ENCODE data around the gene EFR3B. TPM values are rescaled to one million over a fixed set of nuclear protein-coding genes. Genes with fewer than 3 reads are reported as not detected.

The EFR3B gene
- total RNA-seq, 3 donors from 2014 or later: 1.0 to 2.8 (median 1.9) TPM

GRCh38 chr2:25115249-25115883 is 73.5 kb downstream of the EFR3B start:
- Histone ChIP-seq H3K36me3 (ENCODE audit: low read depth) (no peaks in the 10 kb centered on the region), H3K4me1 (ENCODE audit: low read depth) (no peaks in the 10 kb centered on the region), H3K4me3 (no peak overlapping the region), H3K9me3 (no peaks in the 10 kb centered on the region)
- TF ChIP-seq, protein P1, sequence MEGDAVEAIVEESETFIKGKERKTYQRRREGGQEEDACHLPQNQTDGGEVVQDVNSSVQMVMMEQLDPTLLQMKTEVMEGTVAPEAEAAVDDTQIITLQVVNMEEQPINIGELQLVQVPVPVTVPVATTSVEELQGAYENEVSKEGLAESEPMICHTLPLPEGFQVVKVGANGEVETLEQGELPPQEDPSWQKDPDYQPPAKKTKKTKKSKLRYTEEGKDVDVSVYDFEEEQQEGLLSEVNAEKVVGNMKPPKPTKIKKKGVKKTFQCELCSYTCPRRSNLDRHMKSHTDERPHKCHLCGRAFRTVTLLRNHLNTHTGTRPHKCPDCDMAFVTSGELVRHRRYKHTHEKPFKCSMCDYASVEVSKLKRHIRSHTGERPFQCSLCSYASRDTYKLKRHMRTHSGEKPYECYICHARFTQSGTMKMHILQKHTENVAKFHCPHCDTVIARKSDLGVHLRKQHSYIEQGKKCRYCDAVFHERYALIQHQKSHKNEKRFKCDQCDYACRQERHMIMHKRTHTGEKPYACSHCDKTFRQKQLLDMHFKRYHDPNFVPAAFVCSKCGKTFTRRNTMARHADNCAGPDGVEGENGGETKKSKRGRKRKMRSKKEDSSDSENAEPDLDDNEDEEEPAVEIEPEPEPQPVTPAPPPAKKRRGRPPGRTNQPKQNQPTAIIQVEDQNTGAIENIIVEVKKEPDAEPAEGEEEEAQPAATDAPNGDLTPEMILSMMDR (IDR thresholded peaks at IDR 0.05): no peak
- no peak for ATAC-seq
- DNase-seq: no peak
- intact Hi-C loops (cut with DNase I, micrococcal nuclease): no loop called here

GRCh38 chr2:25115902-25116301 is 74.0 kb downstream of the EFR3B start:
- ATAC-seq: no peak
- Histone ChIP-seq H3K9me3 (no peaks in the 10 kb centered on the region), H3K4me1 (ENCODE audit: low read depth) (no peaks in the 10 kb centered on the region), H3K4me3 (no peak overlapping the region), H3K36me3 (ENCODE audit: low read depth) (no peaks in the 10 kb centered on the region)
- TF ChIP-seq, protein P1 (IDR thresholded peaks at IDR 0.05): no peak
- no peak for DNase-seq
- intact Hi-C loops (cut with DNase I, micrococcal nuclease): no loop called here

GRCh38 chr2:25116956-25117355 is 75.1 kb downstream of the EFR3B start:
- no peak for DNase-seq
- intact Hi-C loops (cut with DNase I, micrococcal nuclease): no loop called here

DNA sequence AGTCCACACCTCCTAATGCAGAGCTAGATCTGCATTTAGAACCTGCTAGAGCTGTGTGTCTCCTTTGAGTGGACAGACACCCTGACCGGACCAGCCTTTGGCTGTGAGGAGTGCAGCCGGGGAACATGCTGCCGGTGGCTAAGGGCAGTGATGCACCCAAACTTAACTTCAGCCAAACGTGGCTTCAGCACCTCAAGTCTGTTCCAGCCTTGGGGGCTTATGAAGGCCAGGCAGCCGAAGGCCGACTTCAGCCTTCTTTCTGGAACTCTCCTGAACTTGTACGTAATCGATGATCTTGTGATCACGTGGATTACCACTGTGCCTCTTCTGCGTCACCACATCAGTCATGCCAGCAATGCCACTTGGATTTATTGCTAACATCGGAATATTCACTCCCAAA is 77.4 kb downstream of the EFR3B start:
- TF ChIP-seq, protein P1 (IDR thresholded peaks at IDR 0.05): no peak
- no peak overlapping the region for H3K4me3 ChIP-seq
- DNase-seq: no peak
- no peaks in the 10 kb centered on the region for H3K36me3 ChIP-seq (ENCODE audit: low read depth)
- no peaks in the 10 kb centered on the region for H3K4me1 ChIP-seq (ENCODE audit: low read depth)
- intact Hi-C loops (cut with DNase I, micrococcal nuclease): no loop called here
- ATAC-seq: no peak
- no peaks in the 10 kb centered on the region for H3K9me3 ChIP-seq

More at GRCh38 chr2:25116956-25117355, 75.1 kb downstream of the EFR3B start:
- no peaks in the 10 kb centered on the region for H3K36me3 ChIP-seq (ENCODE audit: low read depth)
- no peaks in the 10 kb centered on the region for H3K4me1 ChIP-seq (ENCODE audit: low read depth)
- TF ChIP-seq, protein P1 (IDR thresholded peaks at IDR 0.05): no peak
- no peaks in the 10 kb centered on the region for H3K9me3 ChIP-seq
- no peak overlapping the region for H3K4me3 ChIP-seq
- ATAC-seq: no peak

DNA sequence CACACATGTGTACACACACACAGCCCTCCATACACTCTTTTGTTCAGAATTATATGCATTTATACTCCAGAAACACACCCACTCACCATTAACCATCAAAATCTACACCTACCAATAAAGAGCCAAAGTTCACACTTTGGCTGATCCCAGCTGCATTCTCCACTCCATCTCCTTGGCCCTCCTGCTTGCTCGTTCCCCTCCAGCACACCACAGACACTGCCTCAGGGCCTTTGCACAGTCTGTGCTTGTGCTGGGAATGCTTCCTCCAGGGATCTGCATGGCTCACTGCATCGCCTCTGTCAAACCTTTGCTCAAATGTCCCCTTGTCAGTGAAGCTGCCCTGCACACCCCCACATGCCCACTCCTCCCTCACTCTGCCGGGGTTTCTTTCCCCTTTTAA is 80.5 kb downstream of the EFR3B start:
- intact Hi-C loops (cut with DNase I, micrococcal nuclease): no loop called here
- Histone ChIP-seq H3K4me3 (no peak overlapping the region), H3K4me1 (ENCODE audit: low read depth) (no peaks in the 10 kb centered on the region), H3K9me3 (no peaks in the 10 kb centered on the region), H3K36me3 (ENCODE audit: low read depth) (no peaks in the 10 kb centered on the region)
- ATAC-seq (no peak), DNase-seq (no peak)
- TF ChIP-seq, protein P1 (IDR thresholded peaks at IDR 0.05): no peak

GRCh38 chr2:25123682-25124081 is 81.8 kb downstream of the EFR3B start:
- intact Hi-C loops (cut with DNase I, micrococcal nuclease): no loop called here
- Histone ChIP-seq H3K36me3 (ENCODE audit: low read depth) (no peaks in the 10 kb centered on the region), H3K9me3 (no peaks in the 10 kb centered on the region), H3K4me3 (no peak overlapping the region), H3K4me1 (ENCODE audit: low read depth) (no peaks in the 10 kb centered on the region)
- TF ChIP-seq, protein P1 (IDR thresholded peaks at IDR 0.05): no peak
- ATAC-seq (no peak), DNase-seq (no peak)

Measured in mucosa of descending colon (tissue), 3 donors.